LNCaP clone FGC (cell line): Measurements from ENCODE around the gene RNF208.

Source experiments
- DNase-seq: peaks from one replicate; pipeline ENCODE4 v3.0.0-alpha.2; 2011; ENCODE audit warnings: low read depth
- H3K4me3 ChIP-seq: 2 replicates; pipeline ENCODE4 v1.5.1; 2011; ENCODE audit warnings: mild to moderate bottlenecking, low read depth, low read length, control low read depth
- TF ChIP-seq, protein P1 (sequence below): IDR thresholded peaks from 2 replicates; pipeline ENCODE4 v1.5.1; 2012; ENCODE audit warnings: mild to moderate bottlenecking; ENCODE audit not compliant: control insufficient read depth, insufficient read depth; ENCODE audit errors: extremely low read depth

RNF208 gene

DNA sequence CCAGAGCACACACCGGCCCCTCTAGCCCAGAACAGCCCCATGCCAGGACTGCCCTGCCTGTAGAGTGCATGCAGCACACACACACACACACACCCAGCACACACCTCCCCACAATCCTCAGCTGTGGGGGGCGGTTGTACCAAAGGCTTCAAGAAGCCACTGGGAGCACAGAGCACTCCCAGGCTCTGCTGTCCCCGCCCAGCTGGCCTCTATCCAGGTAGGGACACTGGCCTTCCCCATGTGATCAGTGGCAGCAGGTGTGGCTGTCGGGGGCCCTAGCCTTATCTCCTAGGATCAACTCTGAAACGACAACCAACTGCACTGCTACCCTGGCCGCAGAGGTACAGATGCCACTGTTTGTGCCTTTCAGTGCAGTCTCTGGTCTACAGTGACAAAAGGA is 35.7 kb downstream of the RNF208 start:
- TF ChIP-seq, protein P1, sequence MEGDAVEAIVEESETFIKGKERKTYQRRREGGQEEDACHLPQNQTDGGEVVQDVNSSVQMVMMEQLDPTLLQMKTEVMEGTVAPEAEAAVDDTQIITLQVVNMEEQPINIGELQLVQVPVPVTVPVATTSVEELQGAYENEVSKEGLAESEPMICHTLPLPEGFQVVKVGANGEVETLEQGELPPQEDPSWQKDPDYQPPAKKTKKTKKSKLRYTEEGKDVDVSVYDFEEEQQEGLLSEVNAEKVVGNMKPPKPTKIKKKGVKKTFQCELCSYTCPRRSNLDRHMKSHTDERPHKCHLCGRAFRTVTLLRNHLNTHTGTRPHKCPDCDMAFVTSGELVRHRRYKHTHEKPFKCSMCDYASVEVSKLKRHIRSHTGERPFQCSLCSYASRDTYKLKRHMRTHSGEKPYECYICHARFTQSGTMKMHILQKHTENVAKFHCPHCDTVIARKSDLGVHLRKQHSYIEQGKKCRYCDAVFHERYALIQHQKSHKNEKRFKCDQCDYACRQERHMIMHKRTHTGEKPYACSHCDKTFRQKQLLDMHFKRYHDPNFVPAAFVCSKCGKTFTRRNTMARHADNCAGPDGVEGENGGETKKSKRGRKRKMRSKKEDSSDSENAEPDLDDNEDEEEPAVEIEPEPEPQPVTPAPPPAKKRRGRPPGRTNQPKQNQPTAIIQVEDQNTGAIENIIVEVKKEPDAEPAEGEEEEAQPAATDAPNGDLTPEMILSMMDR, result no peak
- no peak for DNase-seq
- H3K4me3 ChIP-seq, result peak overlapping the region; percentile 100; the same call in 1 of the 2 replicates

DNA sequence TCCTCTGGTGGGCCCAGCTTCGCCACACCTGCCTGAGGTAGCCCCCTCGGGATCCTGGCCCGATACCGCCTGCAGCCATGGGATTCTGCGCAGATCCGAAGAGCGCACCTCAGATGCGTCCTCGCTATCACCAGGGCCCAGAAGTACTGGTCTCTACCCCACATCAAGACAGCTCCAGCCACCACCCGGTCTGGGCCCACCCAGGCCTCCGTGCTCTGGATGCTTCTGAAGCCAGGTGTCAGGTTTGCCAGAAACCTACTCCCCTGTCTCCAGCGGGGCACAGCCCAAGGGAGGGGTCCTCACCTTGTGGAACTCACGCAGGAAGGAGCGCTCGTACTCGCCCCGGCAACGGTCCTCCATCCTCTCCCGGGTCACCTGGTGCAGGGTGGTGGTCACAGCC is 36.1 kb downstream of the RNF208 start:
- no peak overlapping the region for H3K4me3 ChIP-seq
- TF ChIP-seq, protein P1, result no peak
- DNase-seq, result no peak

DNA sequence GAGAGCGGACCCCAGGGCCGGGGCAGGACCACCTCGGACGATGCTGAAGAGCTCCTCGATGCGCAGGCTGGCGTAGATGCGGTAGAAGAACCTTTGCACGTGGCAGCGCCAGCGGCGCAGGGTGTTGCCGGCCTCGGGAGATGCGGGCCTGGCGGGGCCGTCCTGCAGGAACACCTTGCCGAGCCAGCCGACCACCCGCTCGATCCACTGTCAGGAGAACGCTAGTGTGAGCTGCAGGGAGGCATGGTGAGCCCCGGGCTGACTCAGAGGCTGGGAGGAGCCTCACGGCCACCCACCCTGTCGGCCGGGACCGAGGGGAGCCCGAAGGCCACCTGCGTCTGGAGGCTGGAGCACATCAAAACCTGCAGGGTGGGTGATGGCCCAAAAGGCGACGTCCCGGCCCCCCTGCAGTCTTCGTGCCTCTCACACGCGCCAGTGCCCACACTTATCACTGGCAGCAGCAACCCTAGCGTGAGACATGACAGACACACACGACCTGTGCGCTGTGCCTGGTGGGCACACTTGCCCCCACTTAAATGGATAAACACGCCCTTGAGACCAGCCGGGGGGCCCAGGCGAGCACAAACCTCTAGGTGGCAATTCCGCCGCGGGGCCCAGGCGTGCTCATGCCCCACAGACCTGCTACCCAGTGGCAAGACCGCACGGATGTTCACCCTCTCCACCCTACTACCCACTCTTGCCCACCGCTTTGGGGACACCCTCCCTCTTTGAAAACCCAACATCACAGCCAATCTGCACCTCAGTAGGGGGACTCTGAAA is 37.0 kb downstream of the RNF208 start:
- DNase-seq, result no peak
- TF ChIP-seq, protein P1, result no peak
- H3K4me3 ChIP-seq, result no peak overlapping the region

DNA sequence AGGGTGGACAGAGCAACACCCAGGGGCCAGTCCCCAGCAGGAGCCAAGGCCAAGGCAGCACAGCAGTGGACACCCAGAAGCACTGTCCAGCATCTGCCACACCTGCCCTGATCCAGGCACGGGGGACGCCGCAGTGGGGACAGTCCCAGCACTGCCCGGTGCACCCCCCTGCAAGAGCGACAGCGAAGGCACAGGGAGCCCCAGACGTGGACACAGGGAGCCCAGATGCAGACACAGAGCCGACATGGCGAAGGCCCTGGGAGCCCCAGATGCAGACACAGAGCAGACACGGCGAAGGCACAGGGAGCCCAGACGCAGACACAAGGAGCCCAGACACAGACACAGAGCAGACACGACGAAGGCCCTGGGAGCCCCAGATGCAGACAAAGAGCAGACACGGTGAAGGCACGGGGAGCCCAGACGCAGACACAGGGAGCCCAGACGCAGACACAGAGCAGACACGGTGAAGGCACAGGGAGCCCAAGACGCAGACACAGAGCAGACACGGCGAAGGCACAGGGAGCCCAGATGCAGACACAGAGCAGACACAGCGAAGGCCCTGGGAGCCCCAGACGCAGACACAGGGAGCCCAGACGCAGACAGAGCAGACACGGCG is 38.0 kb downstream of the RNF208 start:
- DNase-seq, result no peak
- no peak overlapping the region for H3K4me3 ChIP-seq
- TF ChIP-seq, protein P1, result no peak

DNA sequence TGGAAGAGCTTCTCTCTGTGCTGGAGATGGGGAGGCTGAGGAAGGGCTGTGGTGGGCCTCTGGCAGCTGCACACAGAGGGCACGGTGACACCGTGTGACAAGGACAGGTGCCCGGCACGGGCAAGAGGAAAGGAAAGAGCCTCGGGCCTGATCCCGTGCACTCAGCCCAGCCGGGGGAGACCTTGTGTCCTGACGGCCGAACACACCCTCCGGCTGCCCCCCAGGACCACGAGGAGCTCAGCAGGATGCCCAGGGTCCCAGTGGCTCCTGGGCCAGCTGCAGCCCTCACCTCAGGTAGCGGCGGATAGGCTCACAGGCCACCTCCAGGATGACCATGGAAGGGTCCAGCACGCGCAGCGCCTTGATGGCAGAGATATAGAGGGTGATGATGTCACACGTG is 39.2 kb downstream of the RNF208 start:
- DNase-seq, result no peak
- no peak overlapping the region for H3K4me3 ChIP-seq
- TF ChIP-seq, protein P1, result no peak

DNA sequence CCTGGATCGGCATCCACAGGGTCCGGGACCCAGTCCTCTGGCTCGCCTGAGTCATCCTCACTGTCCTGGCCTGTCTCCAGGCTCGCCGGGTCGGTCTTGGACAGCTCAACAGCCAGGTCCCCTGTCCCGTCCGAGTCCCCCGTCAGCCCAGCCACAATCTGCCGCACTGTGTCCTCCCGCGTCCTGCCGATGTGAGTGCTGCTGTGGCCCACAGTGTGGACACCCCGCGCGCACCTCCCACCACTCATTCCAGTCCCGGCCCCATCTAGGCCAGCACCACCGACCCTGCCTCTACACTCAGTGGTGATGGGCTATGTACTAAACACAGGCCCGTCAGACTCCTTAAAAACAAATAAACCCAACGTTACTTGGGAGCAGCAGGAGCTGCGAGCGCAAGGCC is 40.4 kb downstream of the RNF208 start:
- H3K4me3 ChIP-seq, result no peak overlapping the region
- no peak for DNase-seq
- TF ChIP-seq, protein P1, result no peak
